ELF-1 (cell line): ENCODE data around the gene HIPK4.
"Not testable (repeated sequence)": the region's sequence is repeated elsewhere in the genome, so short reads cannot be mapped to it uniquely, and the experiment has no call there.

Experiments used
- DNase-seq: peaks from one replicate; pipeline ENCODE4 v3.0.0-alpha.2; 2016; ENCODE audit warnings: low read depth, low spot score

HIPK4 gene

GRCh38 chr19:40341601-40342482 is 48.1 kb downstream of the HIPK4 start:
- DNase-seq: peak; percentile 52

- no peak for DNase-seq
Observed at GRCh38 chr19:40339018-40339728, 50.8 kb downstream of the HIPK4 start.

- DNase-seq: no peak
Observed at GRCh38 chr19:40337594-40337993, 52.4 kb downstream of the HIPK4 start.

DNA sequence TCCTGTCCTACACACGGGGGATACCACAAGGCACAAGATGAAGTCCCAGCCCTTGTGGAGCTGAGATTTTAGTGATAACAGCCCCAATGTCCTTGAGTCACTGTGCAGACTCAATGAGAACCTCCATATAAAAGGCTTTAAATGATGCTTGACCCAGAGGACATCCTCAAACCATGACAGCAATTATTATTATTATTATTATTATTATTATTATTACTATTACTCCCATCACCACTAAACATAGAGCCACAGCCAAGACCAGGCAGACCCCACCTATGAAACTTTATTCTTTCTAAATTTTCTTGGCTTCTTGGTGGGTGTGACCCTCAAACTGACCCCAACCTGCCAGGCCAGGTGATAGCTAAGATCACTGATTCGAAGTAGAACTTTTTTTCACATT is 52.9 kb downstream of the HIPK4 start:
- no peak for DNase-seq

GRCh38 chr19:40336601-40336900 is 53.4 kb downstream of the HIPK4 start:
- no peak for DNase-seq

DNA sequence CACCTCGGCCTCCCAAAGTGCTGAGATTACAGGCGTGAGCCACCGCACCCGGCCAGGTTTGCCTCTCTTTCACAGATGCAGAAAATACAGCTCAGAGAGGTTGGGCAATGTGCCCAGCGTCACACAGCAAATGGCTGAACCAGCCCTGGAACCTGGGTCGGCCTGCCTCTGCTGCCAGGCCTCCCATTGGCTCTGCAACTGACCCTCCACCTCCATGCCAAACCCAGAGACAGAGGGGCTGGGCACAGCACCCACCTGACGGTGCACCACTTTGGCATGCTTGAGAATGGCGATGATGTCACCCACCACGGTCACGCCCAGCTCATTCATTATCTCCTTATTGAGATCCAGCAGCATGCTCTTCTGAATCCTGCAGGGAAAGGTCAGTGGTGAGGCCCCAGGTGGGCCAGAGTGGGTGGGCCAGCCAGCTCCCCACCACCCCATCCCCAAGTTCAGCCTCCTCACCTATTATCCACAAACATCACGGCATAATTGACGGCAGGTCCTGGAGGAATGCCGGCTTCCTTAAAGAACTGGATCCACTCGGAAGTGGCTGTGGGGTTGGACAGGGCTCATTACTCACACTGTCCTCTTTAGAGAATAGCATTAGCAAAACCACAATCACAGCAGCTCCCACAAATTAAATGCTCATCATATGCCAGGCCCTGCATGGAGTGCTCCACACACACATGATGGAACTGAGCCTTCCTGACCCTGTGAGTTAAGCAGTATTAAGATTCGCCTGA is 54.0 kb downstream of the HIPK4 start:
- DNase-seq: no peak

DNA sequence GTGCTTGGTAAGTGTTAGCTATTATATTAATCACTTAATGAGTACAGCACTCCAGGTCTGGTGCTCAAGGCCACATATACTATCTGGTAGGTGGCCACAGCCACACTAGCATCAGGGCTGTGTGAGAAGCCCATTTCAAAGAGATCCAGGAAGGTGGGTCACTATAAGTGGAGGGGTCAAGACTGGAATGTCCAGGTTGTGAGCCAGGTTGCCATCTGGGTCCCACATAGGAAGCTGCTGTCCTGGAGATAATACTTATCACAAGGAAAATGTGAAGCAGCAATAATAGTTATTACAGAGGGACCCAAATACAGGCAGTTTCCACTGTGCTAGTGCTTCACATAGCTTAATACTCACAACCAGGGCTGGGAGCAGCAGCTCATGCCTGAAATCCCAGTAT is 54.9 kb downstream of the HIPK4 start:
- no peak for DNase-seq

- not testable (repeated sequence) for DNase-seq
Observed at GRCh38 chr19:40333083-40333482, 56.9 kb downstream of the HIPK4 start.

- DNase-seq: no peak
Observed at GRCh38 chr19:40332669-40333068, 57.3 kb downstream of the HIPK4 start.

- peak; percentile 31 for DNase-seq
Observed at GRCh38 chr19:40331052-40331451, 58.9 kb downstream of the HIPK4 start.
